ENCODE measurements around the gene TMPRSS6. TPM values are rescaled to one million over a fixed set of nuclear protein-coding genes. Genes with fewer than 3 reads are reported as not detected.

TMPRSS6 gene
- total and polyA plus RNA-seq, 2 donors (not counting 1 experiment from before 2014, with no cell fraction given) = not detected

GRCh38 chr22:37061611-37062375 is 47.7 kb downstream of the TMPRSS6 start:
- no peaks in the 10 kb centered on the region for H3K36me3 ChIP-seq (ENCODE audit: control insufficient read depth, insufficient read depth, low read length)

GRCh38 chr22:37060801-37061610 is 48.5 kb downstream of the TMPRSS6 start:
- TF ChIP-seq EZH2 (IDR thresholded peaks at IDR 0.05; ENCODE audit: low read length, missing control alignments) = no peak
- no peak overlapping the region for H3K27ac ChIP-seq (ENCODE audit: insufficient read depth, low read length)
- H4K20me1 ChIP-seq (ENCODE audit: control insufficient read depth, extremely low read depth, insufficient read depth, low read length) = no peaks in the 10 kb centered on the region
- H3K4me3 ChIP-seq (replicated peaks in 1 of 4; ENCODE audit: control extremely low read depth in 1 of 4, insufficient read depth in 1 of 4, low read depth in 3 of 4, low read length in 4 of 4) = no peak overlapping the region
- no peaks in the 10 kb centered on the region for H3K27me3 ChIP-seq (ENCODE audit: control insufficient read depth, insufficient read depth, low read length)
- no peak for DNase-seq (ENCODE audit: low read depth in 2 of 2)
- H3K4me1 ChIP-seq (ENCODE audit: control insufficient read depth, extremely low read depth, insufficient read depth, low read length) = no peaks in the 10 kb centered on the region
- no peaks in the 10 kb centered on the region for H3K79me2 ChIP-seq (ENCODE audit: control insufficient read depth, insufficient read depth, low read length)
- peaks cover 2% of the 10 kb centered on the region for H3K36me3 ChIP-seq (ENCODE audit: control insufficient read depth, insufficient read depth, low read length)
- no peak overlapping the region for H2AFZ ChIP-seq (ENCODE audit: low read length)
- no peaks in the 10 kb centered on the region for H3K9me3 ChIP-seq (ENCODE audit: control insufficient read depth, insufficient read depth, low read depth, low read length)
- H3K9ac ChIP-seq (ENCODE audit: insufficient read depth, low read length) = no peak overlapping the region
- H3K4me2 ChIP-seq (ENCODE audit: extremely low read depth, insufficient read depth, low read length) = no peak overlapping the region

More at GRCh38 chr22:37061611-37062375, 47.7 kb downstream of the TMPRSS6 start:
- no peak overlapping the region for H2AFZ ChIP-seq (ENCODE audit: low read length)
- no peaks in the 10 kb centered on the region for H3K4me1 ChIP-seq (ENCODE audit: control insufficient read depth, extremely low read depth, insufficient read depth, low read length)
- no peaks in the 10 kb centered on the region for H3K79me2 ChIP-seq (ENCODE audit: control insufficient read depth, insufficient read depth, low read length)
- no peaks in the 10 kb centered on the region for H4K20me1 ChIP-seq (ENCODE audit: control insufficient read depth, extremely low read depth, insufficient read depth, low read length)
- DNase-seq (ENCODE audit: low read depth in 2 of 2) = no peak
- H3K9ac ChIP-seq (ENCODE audit: insufficient read depth, low read length) = no peak overlapping the region
- no peaks in the 10 kb centered on the region for H3K9me3 ChIP-seq (ENCODE audit: control insufficient read depth, insufficient read depth, low read depth, low read length)
- no peaks in the 10 kb centered on the region for H3K27me3 ChIP-seq (ENCODE audit: control insufficient read depth, insufficient read depth, low read length)
- no peak overlapping the region for H3K4me2 ChIP-seq (ENCODE audit: extremely low read depth, insufficient read depth, low read length)
- no peak for TF ChIP-seq EZH2 (IDR thresholded peaks at IDR 0.05; ENCODE audit: low read length, missing control alignments)
- no peak overlapping the region for H3K4me3 ChIP-seq (replicated peaks in 1 of 4; ENCODE audit: control extremely low read depth in 1 of 4, insufficient read depth in 1 of 4, low read depth in 3 of 4, low read length in 4 of 4)
- H3K27ac ChIP-seq (ENCODE audit: insufficient read depth, low read length) = no peak overlapping the region

- no peak for TF ChIP-seq CTCF (conservative IDR thresholded peaks at IDR 0.05 in 1 of 2, IDR thresholded peaks at IDR 0.05 in 1 of 2; ENCODE audit: low read depth in 1 of 2, low read length in 2 of 2)
- TF ChIP-seq EZH2 (IDR thresholded peaks at IDR 0.05; ENCODE audit: low read length, missing control alignments) = no peak
- Histone ChIP-seq H3K27me3 (ENCODE audit: control insufficient read depth, insufficient read depth, low read length) (no peaks in the 10 kb centered on the region), H3K4me2 (ENCODE audit: extremely low read depth, insufficient read depth, low read length) (no peak overlapping the region), H3K4me3 (replicated peaks in 1 of 4; ENCODE audit: control extremely low read depth in 1 of 4, insufficient read depth in 1 of 4, low read depth in 3 of 4, low read length in 4 of 4) (no peak overlapping the region), H3K9me3 (ENCODE audit: control insufficient read depth, insufficient read depth, low read depth, low read length) (no peaks in the 10 kb centered on the region), H3K79me2 (ENCODE audit: control insufficient read depth, insufficient read depth, low read length) (no peaks in the 10 kb centered on the region), H3K4me1 (ENCODE audit: control insufficient read depth, extremely low read depth, insufficient read depth, low read length) (no peaks in the 10 kb centered on the region), H2AFZ (ENCODE audit: low read length) (no peak overlapping the region), H3K36me3 (ENCODE audit: control insufficient read depth, insufficient read depth, low read length) (peaks cover 2% of the 10 kb centered on the region), H3K27ac (ENCODE audit: insufficient read depth, low read length) (no peak overlapping the region), H4K20me1 (ENCODE audit: control insufficient read depth, extremely low read depth, insufficient read depth, low read length) (no peaks in the 10 kb centered on the region), H3K9ac (ENCODE audit: insufficient read depth, low read length) (no peak overlapping the region)
- DNase-seq (ENCODE audit: low read depth in 2 of 2) = no peak
Observed at GRCh38 chr22:37059876-37060449, 49.5 kb downstream of the TMPRSS6 start.
